ENCODE measurements around the gene HELZ2. TPM values are rescaled to one million over a fixed set of nuclear protein-coding genes. Genes with fewer than 3 reads are reported as not detected.

The HELZ2 gene
- total RNA-seq = 5.8 TPM
- polyA plus RNA-seq (ENCODE audit: insufficient read depth in 1 of 8, insufficient read length in 8 of 8, low replicate concordance in 1 of 8) = 10 to 100 TPM in 1 of 8 donors, 1 to 10 TPM in 7; 5.8 to 12.4 (median 7.6) TPM
- long read RNA-seq, donor 1 = 0 reads
- long read RNA-seq, donor 2 = 0 reads
- long read RNA-seq, donor 3 = 0 reads
- long read RNA-seq, donor 4 = 0 reads
- long read RNA-seq, donor 5, partial matches to known transcripts = 0 of 2 reads
- long read RNA-seq, donor 5, other reads (novel, unspliced or antisense) = 0 of 2 reads
- long read RNA-seq, donor 6 = 0 reads
- long read RNA-seq, donor 7 = 0 reads
- long read RNA-seq, donor 8 = 0 reads
- long read RNA-seq, donor 9 = 0 reads
- long read RNA-seq, donor 10 = 0 reads
- long read RNA-seq, donor 11 = 0 reads

GRCh38 chr20:63574156-63574828 is at the start of gene HELZ2:
Gene HELZ2 (minus strand): TSS chr20:63574239. CDS start chr20:63572385, 1,854 bp downstream.
- Histone ChIP-seq H3K4me1 (ENCODE audit: control insufficient read depth, insufficient read depth, low read length) (peaks cover 32% of the 10 kb centered on the region), H3K27ac (ENCODE audit: low read length) (peak within 1 kb of the TSS; percentile 74), H3K27me3 (ENCODE audit: control insufficient read depth, insufficient read depth, low read length) (peaks cover 8% of the 10 kb centered on the region), H3K4me3 (ENCODE audit: low read length) (peak within 1 kb of the TSS; percentile 82), H3K36me3 (ENCODE audit: control insufficient read depth, insufficient read depth, low read length) (peaks cover 22% of the 10 kb centered on the region), H3K9me3 (replicated peaks; ENCODE audit: control insufficient read depth, low read depth, low read length) (no peaks in the 10 kb centered on the region)
- peak; percentile 83 for DNase-seq
- 9% methylated on average over 15 of the region's 40 CpGs for WGBS (ENCODE audit: insufficient coverage)

DNA sequence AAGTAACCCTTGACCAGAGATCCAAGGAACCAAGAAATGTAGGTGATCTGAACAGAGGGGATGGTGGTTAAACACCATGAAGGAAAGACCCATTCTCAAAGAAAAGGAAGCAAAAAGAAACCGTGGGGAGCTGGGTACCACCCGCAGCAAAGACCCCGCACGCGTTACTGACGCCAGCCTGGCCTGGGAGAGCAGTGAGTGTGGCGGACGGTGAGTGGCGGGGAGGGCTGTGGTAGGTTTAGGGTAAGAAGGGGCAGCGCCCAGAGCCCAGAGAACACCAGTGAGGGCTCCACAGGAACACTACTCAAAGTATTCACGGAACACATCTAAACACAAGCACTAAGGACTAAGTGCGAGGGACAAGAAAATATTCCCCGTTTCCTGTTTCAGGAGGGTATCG is 48.7 kb upstream of the HELZ2 start:
- peaks cover 6% of the 10 kb centered on the region for H3K4me1 ChIP-seq (ENCODE audit: control insufficient read depth, insufficient read depth, low read length)
- WGBS (ENCODE audit: insufficient coverage) = 96% methylated on average over 6 of the region's 14 CpGs
- H3K36me3 ChIP-seq (ENCODE audit: control insufficient read depth, insufficient read depth, low read length) = peaks cover 20% of the 10 kb centered on the region
- DNase-seq = no peak
- no peak overlapping the region for H3K27ac ChIP-seq (ENCODE audit: low read length)
- no peaks in the 10 kb centered on the region for H3K9me3 ChIP-seq (replicated peaks; ENCODE audit: control insufficient read depth, low read depth, low read length)
- no peak overlapping the region for H3K4me3 ChIP-seq (ENCODE audit: low read length)
- H3K27me3 ChIP-seq (ENCODE audit: control insufficient read depth, insufficient read depth, low read length) = no peaks in the 10 kb centered on the region

- H3K27ac ChIP-seq (ENCODE audit: low read length) = no peak overlapping the region
Measured at GRCh38 chr20:63622096-63622495, 48.1 kb upstream of the HELZ2 start.

GRCh38 chr20:63620991-63621390 is 47.0 kb upstream of the HELZ2 start:
- WGBS (ENCODE audit: insufficient coverage) = 83% methylated on average over 7 of the region's 8 CpGs
- DNase-seq = no peak
- H3K27me3 ChIP-seq (ENCODE audit: control insufficient read depth, insufficient read depth, low read length) = no peaks in the 10 kb centered on the region

More at GRCh38 chr20:63622096-63622495, 48.1 kb upstream of the HELZ2 start:
- peaks cover 23% of the 10 kb centered on the region for H3K36me3 ChIP-seq (ENCODE audit: control insufficient read depth, insufficient read depth, low read length)
- H3K27me3 ChIP-seq (ENCODE audit: control insufficient read depth, insufficient read depth, low read length) = no peaks in the 10 kb centered on the region
- WGBS (ENCODE audit: insufficient coverage) = 89% methylated on average over 2 of the region's 4 CpGs
- no peaks in the 10 kb centered on the region for H3K9me3 ChIP-seq (replicated peaks; ENCODE audit: control insufficient read depth, low read depth, low read length)
- no peak overlapping the region for H3K4me3 ChIP-seq (ENCODE audit: low read length)
- H3K4me1 ChIP-seq (ENCODE audit: control insufficient read depth, insufficient read depth, low read length) = peaks cover 5% of the 10 kb centered on the region
- DNase-seq = no peak

DNA sequence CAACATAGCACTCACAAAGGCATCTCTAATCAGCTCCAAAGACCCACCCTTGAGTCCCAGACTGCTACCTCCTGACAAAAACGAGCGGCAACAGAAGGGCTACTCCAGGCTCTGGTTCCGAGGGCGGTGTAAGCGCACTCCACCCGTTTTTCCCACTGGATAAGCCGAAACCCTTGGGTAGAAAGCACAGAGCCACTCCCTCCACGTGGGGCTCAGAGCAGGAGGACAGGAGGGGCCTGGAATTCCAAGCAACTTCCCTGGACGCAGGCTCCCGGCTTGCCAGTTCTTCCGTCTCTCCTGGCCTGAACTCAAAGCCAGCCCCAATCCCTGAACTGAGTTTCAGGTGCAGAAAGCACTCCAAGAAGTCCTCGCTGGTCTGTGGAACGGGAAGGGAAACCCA is 45.5 kb upstream of the HELZ2 start:
- Histone ChIP-seq H3K36me3 (ENCODE audit: control insufficient read depth, insufficient read depth, low read length) (peaks cover 40% of the 10 kb centered on the region), H3K4me1 (ENCODE audit: control insufficient read depth, insufficient read depth, low read length) (no peaks in the 10 kb centered on the region), H3K9me3 (replicated peaks; ENCODE audit: control insufficient read depth, low read depth, low read length) (peaks cover 2% of the 10 kb centered on the region), H3K27ac (ENCODE audit: low read length) (no peak overlapping the region), H3K4me3 (ENCODE audit: low read length) (no peak overlapping the region), H3K27me3 (ENCODE audit: control insufficient read depth, insufficient read depth, low read length) (no peaks in the 10 kb centered on the region)
- no peak for DNase-seq
- WGBS (ENCODE audit: insufficient coverage) = 63% methylated on average over 13 of the region's 13 CpGs

More at GRCh38 chr20:63620991-63621390, 47.0 kb upstream of the HELZ2 start:
- Histone ChIP-seq H3K27ac (ENCODE audit: low read length) (no peak overlapping the region), H3K4me3 (ENCODE audit: low read length) (no peak overlapping the region), H3K36me3 (ENCODE audit: control insufficient read depth, insufficient read depth, low read length) (peaks cover 32% of the 10 kb centered on the region), H3K4me1 (ENCODE audit: control insufficient read depth, insufficient read depth, low read length) (peaks cover 4% of the 10 kb centered on the region), H3K9me3 (replicated peaks; ENCODE audit: control insufficient read depth, low read depth, low read length) (no peaks in the 10 kb centered on the region)

DNA sequence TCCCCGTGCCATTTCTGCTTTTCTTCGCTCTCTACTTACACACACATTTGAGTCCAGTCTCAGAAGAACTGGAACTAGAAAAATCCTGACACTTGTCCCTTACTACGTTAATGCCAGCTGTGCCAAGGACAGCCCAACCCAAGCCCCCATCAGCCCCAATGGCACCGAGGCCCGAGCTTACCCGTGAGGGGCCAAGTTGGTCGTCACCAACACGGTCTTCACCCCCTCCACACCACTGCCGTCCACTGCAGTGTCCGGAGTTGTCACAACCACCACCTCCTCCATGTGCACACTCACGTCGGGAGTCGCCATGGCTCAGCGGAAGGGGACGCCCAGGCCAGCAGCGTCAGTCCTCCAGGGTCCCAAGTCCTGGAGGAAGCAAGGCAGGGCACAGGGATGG is 45.0 kb upstream of the HELZ2 start:
- 94% methylated on average over 13 of the region's 16 CpGs for whole genome bisulfite sequencing (ENCODE audit: insufficient coverage)
- Histone ChIP-seq H3K36me3 (ENCODE audit: control insufficient read depth, insufficient read depth, low read length) (peaks cover 40% of the 10 kb centered on the region), H3K27ac (ENCODE audit: low read length) (no peak overlapping the region), H3K9me3 (replicated peaks; ENCODE audit: control insufficient read depth, low read depth, low read length) (peaks cover 2% of the 10 kb centered on the region), H3K4me1 (ENCODE audit: control insufficient read depth, insufficient read depth, low read length) (no peaks in the 10 kb centered on the region), H3K4me3 (ENCODE audit: low read length) (no peak overlapping the region), H3K27me3 (ENCODE audit: control insufficient read depth, insufficient read depth, low read length) (no peaks in the 10 kb centered on the region)
- no peak for DNase-seq

DNA sequence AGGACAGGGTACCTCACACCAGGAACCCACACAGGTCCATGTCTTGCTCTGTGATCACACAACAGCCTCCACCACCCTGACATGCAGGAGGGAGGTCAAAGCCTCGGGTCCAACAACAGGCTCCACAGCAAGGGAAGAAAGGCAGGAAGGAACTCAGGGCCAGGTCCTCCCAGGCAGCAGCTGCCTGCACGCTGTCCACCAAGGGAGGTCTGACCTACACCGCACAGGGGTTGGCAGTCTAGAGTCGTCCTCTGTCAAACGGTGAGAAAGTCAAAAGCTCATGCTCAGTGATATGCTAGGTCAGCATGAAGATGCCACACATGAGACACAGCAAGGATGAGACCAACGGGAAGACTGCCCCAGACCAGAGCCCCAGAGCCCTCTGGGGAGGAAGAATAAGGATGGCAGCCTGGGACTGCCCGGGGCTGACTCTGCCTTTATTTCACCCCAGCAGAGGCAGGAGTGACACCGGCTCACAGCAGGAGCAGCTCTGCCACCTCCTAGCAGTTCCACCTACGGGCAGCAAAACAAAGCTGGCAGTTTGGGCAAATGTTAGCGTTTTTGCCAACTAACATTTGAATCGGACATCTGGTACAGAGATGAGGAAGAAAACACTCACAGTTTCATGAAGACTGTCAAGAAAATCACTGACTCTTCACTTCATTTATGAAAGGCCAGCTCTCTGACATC is 44.4 kb upstream of the HELZ2 start:
- 91% methylated on average over 10 of the region's 11 CpGs for WGBS (ENCODE audit: insufficient coverage)
- H3K9me3 ChIP-seq (replicated peaks; ENCODE audit: control insufficient read depth, low read depth, low read length) = peaks cover 2% of the 10 kb centered on the region
- no peaks in the 10 kb centered on the region for H3K4me1 ChIP-seq (ENCODE audit: control insufficient read depth, insufficient read depth, low read length)
- H3K27me3 ChIP-seq (ENCODE audit: control insufficient read depth, insufficient read depth, low read length) = no peaks in the 10 kb centered on the region
- peaks cover 43% of the 10 kb centered on the region for H3K36me3 ChIP-seq (ENCODE audit: control insufficient read depth, insufficient read depth, low read length)
- no peak overlapping the region for H3K4me3 ChIP-seq (ENCODE audit: low read length)
- no peak overlapping the region for H3K27ac ChIP-seq (ENCODE audit: low read length)
- no peak for DNase-seq

DNA sequence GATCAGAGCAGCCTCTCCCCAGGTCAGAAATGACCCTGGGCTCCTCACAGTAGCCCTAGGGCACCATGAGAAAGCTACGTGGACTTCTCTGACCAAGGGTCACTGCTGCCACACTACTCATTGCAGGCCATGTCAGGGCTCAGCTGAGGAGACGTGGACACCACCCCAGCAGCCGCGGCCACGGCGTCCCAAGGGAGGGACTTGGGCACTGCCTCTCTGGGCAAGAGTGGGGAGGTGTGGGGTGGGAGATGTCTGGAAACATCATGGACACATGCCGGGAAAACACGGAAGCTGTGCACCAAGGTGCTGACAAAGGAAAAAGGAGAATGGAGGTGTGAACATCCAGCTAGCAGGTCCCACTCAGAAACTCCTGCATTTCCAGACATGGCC is 43.8 kb upstream of the HELZ2 start:
- WGBS (ENCODE audit: insufficient coverage) = 90% methylated on average over 8 of the region's 8 CpGs
- DNase-seq = no peak
- no peaks in the 10 kb centered on the region for H3K27me3 ChIP-seq (ENCODE audit: control insufficient read depth, insufficient read depth, low read length)
- H3K27ac ChIP-seq (ENCODE audit: low read length) = no peak overlapping the region
- H3K36me3 ChIP-seq (ENCODE audit: control insufficient read depth, insufficient read depth, low read length) = peaks cover 43% of the 10 kb centered on the region
- H3K4me1 ChIP-seq (ENCODE audit: control insufficient read depth, insufficient read depth, low read length) = no peaks in the 10 kb centered on the region
- no peak overlapping the region for H3K4me3 ChIP-seq (ENCODE audit: low read length)
- H3K9me3 ChIP-seq (replicated peaks; ENCODE audit: control insufficient read depth, low read depth, low read length) = peaks cover 2% of the 10 kb centered on the region

- no peak for DNase-seq
- H3K4me1 ChIP-seq (ENCODE audit: control insufficient read depth, insufficient read depth, low read length) = no peaks in the 10 kb centered on the region
- 93% methylated on average over 38 of the region's 41 CpGs for WGBS (ENCODE audit: insufficient coverage)
- H3K27ac ChIP-seq (ENCODE audit: low read length) = no peak overlapping the region
- no peak overlapping the region for H3K4me3 ChIP-seq (ENCODE audit: low read length)
- H3K27me3 ChIP-seq (ENCODE audit: control insufficient read depth, insufficient read depth, low read length) = no peaks in the 10 kb centered on the region
- peaks cover 43% of the 10 kb centered on the region for H3K36me3 ChIP-seq (ENCODE audit: control insufficient read depth, insufficient read depth, low read length)
- H3K9me3 ChIP-seq (replicated peaks; ENCODE audit: control insufficient read depth, low read depth, low read length) = peaks cover 2% of the 10 kb centered on the region
Measured at GRCh38 chr20:63617092-63617875, 43.2 kb upstream of the HELZ2 start.

All from muscle of leg (tissue), 16 donors.